Measurements from ENCODE around the gene IL5.
"Not testable (repeated sequence)": the region's sequence is repeated elsewhere in the genome, so short reads cannot be mapped to it uniquely, and the experiment has no call there.

The IL5 gene

GRCh38 chr5:132528866-132529634 lies 14.3 kb downstream of the IL5 start:
- DNase-seq = no peak

GRCh38 chr5:132528021-132528420 lies 15.3 kb downstream of the IL5 start:
- no peak for DNase-seq

- DNase-seq = no peak
Observed at GRCh38 chr5:132526974-132527564, 16.3 kb downstream of the IL5 start.

GRCh38 chr5:132526290-132526973 lies 16.9 kb downstream of the IL5 start:
- peak; percentile 38 for DNase-seq

- DNase-seq = no peak
Observed at GRCh38 chr5:132525299-132525724, 18.0 kb downstream of the IL5 start.

- DNase-seq = not testable (repeated sequence)
Observed at GRCh38 chr5:132524877-132525276, 18.4 kb downstream of the IL5 start.

GRCh38 chr5:132522067-132522466 lies 21.3 kb downstream of the IL5 start:
- not testable (repeated sequence) for DNase-seq

GRCh38 chr5:132513618-132514336 lies 29.5 kb downstream of the IL5 start:
- not testable (repeated sequence) for DNase-seq

GRCh38 chr5:132510076-132510475 lies 33.2 kb downstream of the IL5 start:
- no peak for DNase-seq

GRCh38 chr5:132506094-132506692 lies 37.1 kb downstream of the IL5 start:
- DNase-seq = no peak

GRCh38 chr5:132505641-132506040 lies 37.7 kb downstream of the IL5 start:
- no peak for DNase-seq

- DNase-seq = no peak
Observed at GRCh38 chr5:132504746-132505145, 38.6 kb downstream of the IL5 start.

GRCh38 chr5:132503244-132503643 lies 40.1 kb downstream of the IL5 start:
- DNase-seq = no peak

- no peak for DNase-seq
Observed at GRCh38 chr5:132501961-132502931, 41.1 kb downstream of the IL5 start.

GRCh38 chr5:132501629-132501956 lies 41.7 kb downstream of the IL5 start:
- no peak for DNase-seq

- DNase-seq = peak; percentile 84
Observed at GRCh38 chr5:132500931-132501628, 42.2 kb downstream of the IL5 start.

GRCh38 chr5:132500244-132500930 lies 42.9 kb downstream of the IL5 start:
- peak; percentile 5 for DNase-seq

- peak; percentile 19 for DNase-seq
Observed at GRCh38 chr5:132499440-132500243, 43.7 kb downstream of the IL5 start.

- no peak for DNase-seq
Observed at GRCh38 chr5:132498686-132499271, 44.5 kb downstream of the IL5 start.
